PC-9 (cell line): ENCODE measurements around the gene IFNAR2. TPM values are rescaled to one million over a fixed set of nuclear protein-coding genes. Genes with fewer than 3 reads are reported as not detected.

Source experiments
- BruUV-seq: library from RNA; stranded (reverse); fragments of 400-500 nt; replicated peaks from 2 replicates; lab custom pipeline; 2021; lab: Mats Ljungman, UMichigan
- CTCF ChIA-PET: fragments of 300-600 bp; sonication (Branson Sonifier 250); formaldehyde crosslinking; loops from one replicate; lab custom pipeline; 2022; ENCODE audit warnings: antibody characterized with exemption; lab: Charles Lee
- POLR2A ChIA-PET: fragments of 300-600 bp; sonication (Branson Sonifier 250); formaldehyde crosslinking; loops from one replicate; lab custom pipeline; 2022; ENCODE audit warnings: antibody characterized with exemption; ENCODE audit not compliant: unreplicated experiment; lab: Charles Lee
- DNase-seq, 2 experiments: peaks; one replicate each; pipeline versions ENCODE4 v3.0.0 to v3.0.0-alpha.2; 2015 to 2022; ENCODE audit warnings: mixed read lengths in 1 of 2
- H2AFZ ChIP-seq: fragments of 200-600 bp; sonication (generic); 2 replicates; pipeline ENCODE4 v1.8.1; 2017; ENCODE audit warnings: antibody characterized with exemption
- H3F3A ChIP-seq: fragments of 200-600 bp; sonication (generic); 2 replicates; pipeline ENCODE4 v1.8.1; 2017; ENCODE audit warnings: antibody characterized with exemption, mild to moderate bottlenecking, low read depth; ENCODE audit not compliant: insufficient read depth
- H3K27ac ChIP-seq: fragments of 200-600 bp; sonication (generic); 2 replicates; pipeline ENCODE4 v1.6.1; 2016; ENCODE audit warnings: mixed run types
- H3K27me3 ChIP-seq: fragments of 200-600 bp; sonication (generic); 2 replicates; pipeline ENCODE4 v1.6.1; 2016; ENCODE audit warnings: low read depth, mixed run types; ENCODE audit not compliant: insufficient read depth
- H3K36me3 ChIP-seq: fragments of 200-600 bp; sonication (generic); 2 replicates; pipeline ENCODE4 v1.6.1; 2016; ENCODE audit warnings: low read depth, mixed run types
- H3K4me1 ChIP-seq: fragments of 200-600 bp; sonication (generic); replicated peaks from 2 replicates; pipeline ENCODE4 v1.6.1; 2016; ENCODE audit warnings: mixed run types; ENCODE audit not compliant: insufficient read depth
- H3K4me2 ChIP-seq: fragments of 200-600 bp; sonication (generic); 2 replicates; pipeline ENCODE4 v1.6.1; 2017; ENCODE audit warnings: mixed run types
- H3K4me3 ChIP-seq: fragments of 200-600 bp; sonication (generic); 2 replicates; pipeline ENCODE4 v1.6.1; 2016; ENCODE audit warnings: mixed run types
- H3K79me2 ChIP-seq: fragments of 200-600 bp; sonication (generic); 2 replicates; pipeline ENCODE4 v1.6.1; 2017; ENCODE audit warnings: low read depth, mixed run types
- H3K9me2 ChIP-seq: fragments of 200-600 bp; sonication (generic); 2 replicates; pipeline ENCODE4 v1.8.1; 2017; ENCODE audit warnings: mild to moderate bottlenecking; ENCODE audit not compliant: insufficient read depth
- H3K9me3 ChIP-seq: fragments of 200-600 bp; sonication (generic); 2 replicates; pipeline ENCODE4 v1.8.1; 2016; ENCODE audit warnings: low read depth; ENCODE audit not compliant: insufficient read depth
- H4K20me1 ChIP-seq: fragments of 200-600 bp; sonication (generic); 2 replicates; pipeline ENCODE4 v1.8.1; 2017; ENCODE audit not compliant: insufficient read depth
- CTCF ChIP-seq: fragments of 200-600 bp; sonication (generic); conservative IDR thresholded peaks from 2 replicates; pipeline ENCODE4 v1.6.1; 2017; ENCODE audit warnings: mixed run types, antibody characterized with exemption, mild to moderate bottlenecking, moderate library complexity
- EZH2 ChIP-seq: fragments of 200-600 bp; sonication (generic); IDR thresholded peaks from 2 replicates; pipeline ENCODE4 v1.8.0; 2017; ENCODE audit warnings: antibody characterized with exemption, low read depth
- intact Hi-C: fragments of 100-400 bp; cut with micrococcal nuclease; formaldehyde crosslinking; loops from one replicate; pipeline ENCODE4 v1.10.0; 2022; ENCODE audit not compliant: unreplicated experiment
- total RNA-seq: library from RNA; stranded (reverse); gene quantifications from 2 replicates; pipeline ENCODE4 v1.2.3, GENCODE V29; 2021

Gene IFNAR2
- total RNA-seq, 1 experiment from 2014 or later: 10.3 TPM

GRCh38 chr21:33197496-33197895 lies 32.2 kb upstream of the IFNAR2 start:
- Histone ChIP-seq H3K27me3 (0 out of 2 replicates have a peak, but pooled peaks cover 1% of the 10 kb centered on the region), H3F3A (no peaks in the 10 kb centered on the region), H3K4me3 (no peak overlapping the region), H3K9me3 (no peaks in the 10 kb centered on the region), H3K9me2 (no peaks in the 10 kb centered on the region), H3K36me3 (no peaks in the 10 kb centered on the region), H3K27ac (no peak overlapping the region), H3K4me2 (no peak overlapping the region), H4K20me1 (no peaks in the 10 kb centered on the region), H3K79me2 (no peaks in the 10 kb centered on the region), H3K4me1 (0 out of 2 replicates have a peak, but pooled peaks cover 3% of the 10 kb centered on the region), H2AFZ (no peak overlapping the region)
- BruUV-seq: no TSS peak
- no peak for DNase-seq
- TF ChIP-seq CTCF: no peak
- no peak for TF ChIP-seq EZH2
- ChIA-PET CTCF (interaction anchor here (0.6 to 1.0 kb wide), 6 partner anchors 40 to 270 kb away, joined by 3 to 27 read pairs (median 6); partner anchors contain the start of gene IFNAR1), POLR2A (no interaction called here)
- intact Hi-C loops: loop anchor here (1.0 to 2.0 kb wide), 2 partner anchors 365 to 545 kb away; no protein-coding TSS in a partner anchor

- no peak overlapping the region for H2AFZ ChIP-seq
- no peaks in the 10 kb centered on the region for H3K36me3 ChIP-seq
- H3K79me2 ChIP-seq: no peaks in the 10 kb centered on the region
- ChIA-PET CTCF (no interaction called here), POLR2A (no interaction called here)
- H3K4me1 ChIP-seq: peaks cover 7% of the 10 kb centered on the region
- intact Hi-C loops: loop anchor here (1.0 kb wide), 1 partner anchor 176 kb away; no protein-coding TSS in a partner anchor
- no peaks in the 10 kb centered on the region for H3K9me3 ChIP-seq
- DNase-seq: no peak
- peaks cover under 1% of the 10 kb centered on the region; the same call in 1 of the 2 replicates for H3F3A ChIP-seq
- no peaks in the 10 kb centered on the region for H3K9me2 ChIP-seq
- no TSS peak for BruUV-seq
- no peak overlapping the region for H3K4me2 ChIP-seq
- no peaks in the 10 kb centered on the region for H4K20me1 ChIP-seq
- TF ChIP-seq CTCF: no peak
- no peak for TF ChIP-seq EZH2
- H3K27ac ChIP-seq: no peak overlapping the region
- no peaks in the 10 kb centered on the region for H3K27me3 ChIP-seq
- H3K4me3 ChIP-seq: no peak overlapping the region
Measured at GRCh38 chr21:33198346-33199099, 31.2 kb upstream of the IFNAR2 start.

- Histone ChIP-seq H2AFZ (no peak overlapping the region), H3K79me2 (no peaks in the 10 kb centered on the region), H3K4me2 (no peak overlapping the region), H3K27me3 (no peaks in the 10 kb centered on the region), H3K9me2 (no peaks in the 10 kb centered on the region), H3K27ac (no peak overlapping the region), H3F3A (peaks cover 7% of the 10 kb centered on the region; the same call in 1 of the 2 replicates), H3K9me3 (no peaks in the 10 kb centered on the region), H3K36me3 (no peaks in the 10 kb centered on the region), H4K20me1 (no peaks in the 10 kb centered on the region), H3K4me1 (peaks cover 12% of the 10 kb centered on the region), H3K4me3 (no peak overlapping the region)
- no peak for TF ChIP-seq CTCF
- TF ChIP-seq EZH2: no peak
- BruUV-seq: no TSS peak
- CTCF ChIA-PET: no interaction called here
- POLR2A ChIA-PET: no interaction called here
- DNase-seq: no peak
- intact Hi-C loops: loop anchor here (1.0 kb wide), 1 partner anchor 175 kb away; no protein-coding TSS in a partner anchor
Measured at GRCh38 chr21:33199100-33199464, 30.7 kb upstream of the IFNAR2 start.
